Neuronal stem cell (in vitro differentiated cells): Measurements from ENCODE around the gene GRB14.
"Not testable (repeated sequence)": the region's sequence is repeated elsewhere in the genome, so short reads cannot be mapped to it uniquely, and the experiment has no call there.

Experiments used
- DNase-seq: peaks from one replicate; pipeline ENCODE4 v3.0.0-alpha.2; 2013; ENCODE audit warnings: low spot score
- H2AFZ ChIP-seq: one replicate; pipeline ENCODE4 v1.6.1; 2013; ENCODE audit warnings: mild to moderate bottlenecking, low read length, inconsistent platforms
- H2AK5ac ChIP-seq: 2 replicates; pipeline ENCODE4 v1.6.1; 2013; ENCODE audit warnings: low read depth, mild to moderate bottlenecking, inconsistent platforms, low read length, moderate library complexity, mixed read lengths
- H2BK120ac ChIP-seq: 2 replicates; pipeline ENCODE4 v1.6.1; 2013; ENCODE audit warnings: low read depth, mild to moderate bottlenecking, inconsistent platforms, low read length, moderate library complexity, mixed read lengths
- H2BK12ac ChIP-seq: one replicate; pipeline ENCODE4 v1.6.1; 2013; ENCODE audit warnings: low read length, inconsistent platforms
- H2BK15ac ChIP-seq: 2 replicates; pipeline ENCODE4 v1.6.1; 2013; ENCODE audit warnings: mild to moderate bottlenecking, low read length, inconsistent platforms, mixed read lengths
- H2BK5ac ChIP-seq: one replicate; pipeline ENCODE4 v1.6.1; 2013; ENCODE audit warnings: inconsistent platforms, mild to moderate bottlenecking, low read length, moderate library complexity
- H3K14ac ChIP-seq: one replicate; pipeline ENCODE4 v1.6.1; 2013; ENCODE audit warnings: low read length, inconsistent platforms
- H3K18ac ChIP-seq: 2 replicates; pipeline ENCODE4 v1.6.1; 2013; ENCODE audit warnings: low read length, inconsistent platforms
- H3K23ac ChIP-seq: 2 replicates; pipeline ENCODE4 v1.6.1; 2013; ENCODE audit warnings: low read depth, mild to moderate bottlenecking, mixed read lengths, low read length, inconsistent platforms; ENCODE audit not compliant: poor library complexity
- H3K27ac ChIP-seq: replicated peaks from 3 replicates; pipeline ENCODE4 v1.5.1; 2013; ENCODE audit warnings: low read length, inconsistent platforms
- H3K27me3 ChIP-seq, 3 experiments: 2 replicates each; pipeline ENCODE4 v1.6.1; 2013; ENCODE audit warnings: low read length in 3 of 3, mild to moderate bottlenecking in 2 of 3, inconsistent platforms in 1 of 3, low read depth in 1 of 3, mixed read lengths in 1 of 3, moderate library complexity in 1 of 3; ENCODE audit not compliant: control insufficient read depth in 3 of 3, insufficient read depth in 3 of 3
- H3K36me3 ChIP-seq, 2 donors: replicated peaks in 1 of 2; 2 replicates each; pipeline ENCODE4 v1.6.1; 2013; ENCODE audit warnings: low read length in 2 of 2; ENCODE audit not compliant: control insufficient read depth in 2 of 2, insufficient read depth in 2 of 2
- H3K4ac ChIP-seq: 2 replicates; pipeline ENCODE4 v1.6.1; 2013; ENCODE audit warnings: inconsistent platforms, mild to moderate bottlenecking, low read length, moderate library complexity
- H3K4me1 ChIP-seq, 2 donors: 1 replicate in 1 of 2; 2 replicates in 1 of 2; pipeline ENCODE4 v1.6.1; 2013; ENCODE audit warnings: low read length in 2 of 2, low read depth in 1 of 2; ENCODE audit not compliant: control insufficient read depth in 2 of 2, insufficient read depth in 1 of 2
- H3K4me2 ChIP-seq: one replicate; pipeline ENCODE4 v1.6.1; 2013; ENCODE audit warnings: mild to moderate bottlenecking, low read length, inconsistent platforms; ENCODE audit not compliant: insufficient read depth, poor library complexity, severe bottlenecking
- H3K4me3 ChIP-seq, 2 donors: 2 replicates each; pipeline ENCODE4 v1.5.1; 2013; ENCODE audit warnings: low read length in 2 of 2, mild to moderate bottlenecking in 2 of 2, inconsistent platforms in 1 of 2, moderate library complexity in 1 of 2
- H3K79me1 ChIP-seq: one replicate; pipeline ENCODE4 v1.6.1; 2013; ENCODE audit warnings: low read depth, mild to moderate bottlenecking, inconsistent platforms, low read length, moderate library complexity
- H3K9ac ChIP-seq: one replicate; pipeline ENCODE4 v1.6.1; 2013; ENCODE audit warnings: mild to moderate bottlenecking, low read depth, low read length, inconsistent platforms; ENCODE audit not compliant: poor library complexity
- H3K9me3 ChIP-seq, 2 donors: replicated peaks in 1 of 2; 2 replicates each; pipeline versions ENCODE3 to v1.6.1; 2013; ENCODE audit warnings: low read length in 2 of 2, mild to moderate bottlenecking in 2 of 2, inconsistent platforms in 1 of 2, low read depth in 1 of 2, mixed read lengths in 1 of 2, moderate library complexity in 1 of 2; ENCODE audit not compliant: control insufficient read depth in 2 of 2, insufficient read depth in 1 of 2
- H4K8ac ChIP-seq: one replicate; pipeline ENCODE4 v1.6.1; 2013; ENCODE audit warnings: low read depth, mild to moderate bottlenecking, inconsistent platforms, low read length, moderate library complexity
- H4K91ac ChIP-seq: one replicate; pipeline ENCODE4 v1.6.1; 2013; ENCODE audit warnings: low read length, low read depth, mild to moderate bottlenecking, inconsistent platforms; ENCODE audit not compliant: poor library complexity
- WGBS, 2 donors: extraction: QIAGEN DNeasy Blood & Tissue Kit; methylation state at CpG; one replicate each; pipeline ENCODE4 v1.1.7; 2013; ENCODE audit warnings: missing lambda C conversion rate in 2 of 2, mixed read lengths in 1 of 2; ENCODE audit not compliant: insufficient read length in 2 of 2, insufficient replicate concordance in 1 of 2; ENCODE audit errors: extremely low coverage in 2 of 2; 5-methylcytosine and 5-hydroxymethylcytosine counted together

GRB14 gene

DNA sequence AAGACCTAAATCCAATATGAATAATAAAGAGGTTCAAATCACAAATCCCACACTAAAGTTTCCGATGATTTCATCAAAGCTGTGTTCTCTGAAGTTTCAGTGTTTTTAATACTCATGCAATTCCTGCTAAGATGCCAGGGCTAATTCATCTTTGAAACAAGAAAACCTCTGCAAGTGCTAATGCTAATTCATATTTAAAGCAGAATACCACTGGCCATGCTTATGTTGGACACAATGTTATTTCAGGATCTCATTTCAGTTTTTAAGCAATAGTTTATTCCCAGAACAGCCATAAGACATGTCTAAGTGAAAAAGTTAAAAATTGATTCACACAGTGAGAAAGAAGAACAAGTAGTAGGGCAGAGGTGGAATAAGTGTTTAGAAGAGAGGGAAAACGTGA lies 62.8 kb downstream of the GRB14 start:
- no peak for DNase-seq
- no peak overlapping the region for H4K91ac ChIP-seq
- H3K9ac ChIP-seq = no peak overlapping the region
- no peaks in the 10 kb centered on the region for H3K36me3 ChIP-seq
- H2AFZ ChIP-seq = no peak overlapping the region
- H2BK120ac ChIP-seq = no peak overlapping the region
- no peak overlapping the region for H3K14ac ChIP-seq
- peaks cover 0 to 3% of the 10 kb centered on the region in 2 donors for H3K4me1 ChIP-seq
- no peak overlapping the region for H2BK5ac ChIP-seq
- no peak overlapping the region for H3K27ac ChIP-seq
- H3K18ac ChIP-seq = no peak overlapping the region
- H3K9me3 ChIP-seq = no peaks in the 10 kb centered on the region
- WGBS, 2 donors = 100% methylated on average over 1 of the region's 2 CpGs; no CpG with 5 or more reads in 1 of the 2 donors
- no peak overlapping the region for H2AK5ac ChIP-seq
- H3K27me3 ChIP-seq = no peaks in the 10 kb centered on the region
- H4K8ac ChIP-seq = no peak overlapping the region
- no peaks in the 10 kb centered on the region for H3K79me1 ChIP-seq
- H3K4me3 ChIP-seq = no peak overlapping the region
- no peak overlapping the region for H2BK12ac ChIP-seq
- H3K4me2 ChIP-seq = no peak overlapping the region
- H2BK15ac ChIP-seq = no peak overlapping the region
- no peak overlapping the region for H3K4ac ChIP-seq
- no peak overlapping the region for H3K23ac ChIP-seq

DNA sequence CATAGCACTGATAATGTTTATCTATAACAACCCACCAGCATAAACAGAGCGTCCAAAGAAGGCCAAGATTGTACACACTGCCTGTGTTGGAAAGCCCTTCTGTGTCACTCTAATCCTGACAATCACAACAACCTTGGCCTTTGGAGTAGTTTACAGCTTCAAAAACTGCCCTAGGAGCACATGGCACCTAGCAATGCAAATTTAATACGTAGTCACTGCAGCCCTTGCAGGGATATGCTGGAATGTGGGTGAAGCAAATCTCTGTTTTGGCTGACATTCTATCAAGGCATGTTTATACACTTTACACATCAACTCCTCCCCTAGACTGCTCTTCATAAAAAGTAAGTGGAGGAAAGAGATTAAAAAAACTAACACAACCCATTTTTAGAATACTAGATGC lies 66.8 kb downstream of the GRB14 start:
- H3K9me3 ChIP-seq = no peaks in the 10 kb centered on the region
- H3K4me3 ChIP-seq = no peak overlapping the region
- H4K8ac ChIP-seq = no peak overlapping the region
- no peak overlapping the region for H2BK15ac ChIP-seq
- no peak overlapping the region for H2BK12ac ChIP-seq
- H3K18ac ChIP-seq = no peak overlapping the region
- no peaks in the 10 kb centered on the region for H3K36me3 ChIP-seq
- H2AK5ac ChIP-seq = no peak overlapping the region
- DNase-seq = no peak
- no peak overlapping the region for H3K14ac ChIP-seq
- WGBS, 2 donors = no CpG with 5 or more reads among the region's 2 CpGs
- H2BK120ac ChIP-seq = no peak overlapping the region
- no peak overlapping the region for H3K27ac ChIP-seq
- H4K91ac ChIP-seq = no peak overlapping the region
- no peak overlapping the region for H3K9ac ChIP-seq
- no peak overlapping the region for H2AFZ ChIP-seq
- H3K23ac ChIP-seq = no peak overlapping the region
- peaks cover 0 to 3% of the 10 kb centered on the region in 2 donors for H3K4me1 ChIP-seq
- no peak overlapping the region for H3K4ac ChIP-seq
- H2BK5ac ChIP-seq = no peak overlapping the region
- no peaks in the 10 kb centered on the region for H3K27me3 ChIP-seq
- no peaks in the 10 kb centered on the region for H3K79me1 ChIP-seq
- no peak overlapping the region for H3K4me2 ChIP-seq

- Histone ChIP-seq H3K4me2 (no peak overlapping the region), H3K4me3 (no peak overlapping the region), H4K8ac (no peak overlapping the region), H3K14ac (no peak overlapping the region), H3K27ac (no peak overlapping the region), H3K4me1 (peaks cover 0 to 2% of the 10 kb centered on the region in 2 donors), H3K9me3 (peaks cover 2 to 3% of the 10 kb centered on the region in 2 donors), H2BK120ac (no peak overlapping the region), H2BK5ac (no peak overlapping the region), H3K18ac (no peak overlapping the region), H2BK12ac (no peak overlapping the region), H3K27me3 (peaks cover 0 to under 1% (median 0%) of the 10 kb centered on the region in 3 experiments), H4K91ac (no peak overlapping the region), H2AK5ac (no peak overlapping the region), H2AFZ (no peak overlapping the region), H3K36me3 (no peaks in the 10 kb centered on the region), H3K79me1 (no peaks in the 10 kb centered on the region), H3K9ac (no peak overlapping the region), H3K23ac (no peak overlapping the region), H3K4ac (no peak overlapping the region), H2BK15ac (no peak overlapping the region)
- DNase-seq = no peak
- WGBS, 2 donors = no CpG with 5 or more reads among the region's 4 CpGs
These were observed 69.8 kb downstream of the GRB14 start for GRCh38 chr2:164551519-164551918.

DNA sequence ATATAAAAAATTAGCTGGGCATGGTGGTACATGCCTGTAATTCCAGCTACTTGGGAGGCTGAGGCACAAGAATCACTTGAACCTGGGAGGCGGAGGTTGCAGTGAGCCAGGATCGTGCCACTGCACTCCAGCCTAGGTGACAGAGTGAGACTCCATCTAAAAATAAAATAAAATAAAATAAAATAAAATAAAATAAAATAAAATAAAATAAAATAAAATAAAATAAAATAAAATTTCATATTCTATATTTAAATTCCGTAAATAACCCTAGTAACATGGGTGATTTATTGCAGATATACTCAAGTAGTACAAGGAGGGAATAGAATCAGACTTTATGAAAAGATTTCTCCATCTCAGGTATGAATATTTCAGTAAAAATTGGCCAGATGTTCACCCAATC lies 71.6 kb downstream of the GRB14 start:
- not testable (repeated sequence) for H3K4me1 ChIP-seq, H4K8ac ChIP-seq, H3K4me3 ChIP-seq, H2AK5ac ChIP-seq, H3K14ac ChIP-seq, H2BK15ac ChIP-seq, H3K27me3 ChIP-seq, H3K4me2 ChIP-seq, H3K18ac ChIP-seq, H4K91ac ChIP-seq, H3K9ac ChIP-seq, H3K36me3 ChIP-seq, H3K9me3 ChIP-seq, H2BK12ac ChIP-seq, H3K79me1 ChIP-seq, DNase-seq, H2BK5ac ChIP-seq, H3K4ac ChIP-seq, H2AFZ ChIP-seq, H3K27ac ChIP-seq, H2BK120ac ChIP-seq, H3K23ac ChIP-seq
- no CpG with 5 or more reads among the region's 3 CpGs for WGBS, 2 donors
